Stimulated activated CD8-positive, alpha-beta memory T cell treated with anti-CD3 and anti-CD28 coated beads, Interleukin-4, amount 100 ng/mL, for 48 hours (primary cell): ENCODE measurements around the gene RIMBP2.
"Not testable (repeated sequence)": the region's sequence is repeated elsewhere in the genome, so short reads cannot be mapped to it uniquely, and the experiment has no call there.

ENCODE experiments used
- DNase-seq: peaks from one replicate; pipeline ENCODE4 v3.0.0-alpha.2; 2020

The RIMBP2 gene

GRCh38 chr12:130591736-130592135 is 124.4 kb downstream of the RIMBP2 start:
- no peak for DNase-seq

GRCh38 chr12:130590685-130591084 is 125.4 kb downstream of the RIMBP2 start:
- DNase-seq: no peak

- no peak for DNase-seq
Measured at GRCh38 chr12:130589540-130590317, 126.4 kb downstream of the RIMBP2 start.

GRCh38 chr12:130588696-130589539 is 127.2 kb downstream of the RIMBP2 start:
- no peak for DNase-seq

- DNase-seq: no peak
Measured at GRCh38 chr12:130587966-130588365, 128.1 kb downstream of the RIMBP2 start.

- DNase-seq: not testable (repeated sequence)
Measured at GRCh38 chr12:130584475-130584874, 131.6 kb downstream of the RIMBP2 start.

- DNase-seq: no peak
Measured at GRCh38 chr12:130583800-130584199, 132.3 kb downstream of the RIMBP2 start.

- no peak for DNase-seq
Measured at GRCh38 chr12:130583317-130583716, 132.8 kb downstream of the RIMBP2 start.

GRCh38 chr12:130582286-130582685 is 133.8 kb downstream of the RIMBP2 start:
- no peak for DNase-seq

GRCh38 chr12:130581782-130582181 is 134.3 kb downstream of the RIMBP2 start:
- DNase-seq: no peak

GRCh38 chr12:130579231-130579630 is 136.9 kb downstream of the RIMBP2 start:
- DNase-seq: no peak

- DNase-seq: no peak
Measured at GRCh38 chr12:130577351-130577750, 138.7 kb downstream of the RIMBP2 start.

GRCh38 chr12:130576371-130576816 is 139.7 kb downstream of the RIMBP2 start:
- DNase-seq: no peak

GRCh38 chr12:130574402-130574801 is 141.7 kb downstream of the RIMBP2 start:
- no peak for DNase-seq

- DNase-seq: no peak
Measured at GRCh38 chr12:130573766-130574165, 142.3 kb downstream of the RIMBP2 start.

GRCh38 chr12:130573235-130573634 is 142.9 kb downstream of the RIMBP2 start:
- no peak for DNase-seq

- no peak for DNase-seq
Measured at GRCh38 chr12:130572553-130572952, 143.5 kb downstream of the RIMBP2 start.

GRCh38 chr12:130571734-130572133 is 144.4 kb downstream of the RIMBP2 start:
- no peak for DNase-seq

GRCh38 chr12:130571089-130571488 is 145.0 kb downstream of the RIMBP2 start:
- no peak for DNase-seq

- DNase-seq: no peak
Measured at GRCh38 chr12:130569521-130569920, 146.6 kb downstream of the RIMBP2 start.

- no peak for DNase-seq
Measured at GRCh38 chr12:130568501-130568900, 147.6 kb downstream of the RIMBP2 start.

- DNase-seq: no peak
Measured at GRCh38 chr12:130568041-130568440, 148.1 kb downstream of the RIMBP2 start.

GRCh38 chr12:130566446-130567155 is 149.5 kb downstream of the RIMBP2 start:
- no peak for DNase-seq
